T-helper 2 cell treated with Interferon-gamma antibody and Interleukin-4, amounts not matched to agents 5 μg/mL and 100 μg/mL, for 36 hours (primary cell): ENCODE results near the gene CMC2.

ENCODE experiments used
- DNase-seq: peaks from one replicate; pipeline ENCODE4 v3.0.0; 2021; ENCODE audit warnings: low spot score
- H3K27ac Mint-ChIP-seq: one replicate; pipeline ENCODE4 v1.8.0; 2021; ENCODE audit warnings: mild to moderate bottlenecking, mixed read lengths
- H3K27me3 Mint-ChIP-seq: one replicate; pipeline ENCODE4 v1.8.0; 2021; ENCODE audit warnings: low read depth, mixed read lengths
- H3K36me3 Mint-ChIP-seq: one replicate; pipeline ENCODE4 v1.8.0; 2021; ENCODE audit warnings: low read depth, mixed read lengths
- H3K4me1 Mint-ChIP-seq: one replicate; pipeline ENCODE4 v1.8.0; 2021; ENCODE audit warnings: low read depth, mixed read lengths
- H3K4me3 Mint-ChIP-seq: one replicate; pipeline ENCODE4 v1.8.0; 2022; ENCODE audit warnings: mild to moderate bottlenecking, moderate library complexity, mixed read lengths
- H3K9me3 Mint-ChIP-seq: one replicate; pipeline ENCODE4 v1.8.0; 2021; ENCODE audit warnings: mixed read lengths

CMC2 gene

DNA sequence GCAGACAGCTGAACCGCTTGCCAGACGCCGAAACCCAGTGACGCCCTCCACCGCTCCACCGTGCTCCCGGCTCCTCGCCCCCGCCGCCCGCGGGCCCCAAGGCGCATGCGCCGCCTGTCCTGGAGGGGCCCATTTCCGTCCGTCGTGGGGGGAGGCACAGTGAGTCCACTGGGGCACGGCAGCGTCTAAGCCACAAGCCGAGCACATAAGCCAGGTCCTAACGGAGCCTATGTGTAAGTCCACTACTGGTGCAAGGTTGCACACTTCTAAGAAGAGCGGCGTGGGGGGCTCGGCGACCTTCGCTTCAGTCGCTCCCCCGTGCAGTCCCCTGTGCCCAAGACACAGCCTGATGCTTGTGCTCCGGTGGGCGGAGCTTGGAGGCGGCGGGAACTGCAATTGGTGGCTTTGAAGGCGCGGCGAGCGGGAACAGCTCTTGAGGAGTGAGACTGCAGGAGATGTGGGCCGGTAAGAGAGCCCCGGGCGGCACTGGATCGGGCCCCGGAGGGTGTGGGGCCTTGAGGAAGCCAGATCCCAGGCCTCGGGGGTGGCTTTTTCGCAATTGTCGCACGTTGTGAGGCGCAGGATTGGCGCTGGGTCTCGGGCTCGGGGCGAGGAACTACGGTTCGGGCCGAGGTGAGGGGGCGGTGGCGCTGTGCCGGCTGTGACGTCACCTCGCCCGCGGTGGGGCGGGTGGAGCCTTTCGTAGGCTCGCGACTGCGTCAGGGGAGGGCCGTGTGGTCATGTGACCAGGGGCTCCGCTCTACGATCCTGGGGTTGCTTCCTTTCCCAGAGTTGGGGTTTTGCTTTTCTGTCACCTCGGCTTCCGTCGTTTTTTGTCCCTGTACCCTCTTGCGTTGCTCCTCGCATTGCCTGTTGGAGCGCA lies at the start of gene CMC2, which contains the start of gene CENPN:
Gene CMC2 (minus strand): TSS at position 73 of the 883 bp plus-strand sequence. CDS start 9,491 bp downstream, outside the sequence.
Gene CENPN (plus strand): TSS at position 402 of the 883 bp plus-strand sequence. CDS start 4,726 bp downstream, outside the sequence.
- DNase-seq: peak; percentile 97
- peak within 1 kb of the TSS; percentile 95 for H3K4me3 Mint-ChIP-seq
- peaks cover 41% of the 10 kb centered on the region for H3K4me1 Mint-ChIP-seq
- peaks cover 42% of the 10 kb centered on the region for H3K36me3 Mint-ChIP-seq
- H3K9me3 Mint-ChIP-seq: no peaks in the 10 kb centered on the region
- H3K27ac Mint-ChIP-seq: peak within 1 kb of the TSS; percentile 100
- no peaks in the 10 kb centered on the region for H3K27me3 Mint-ChIP-seq

DNA sequence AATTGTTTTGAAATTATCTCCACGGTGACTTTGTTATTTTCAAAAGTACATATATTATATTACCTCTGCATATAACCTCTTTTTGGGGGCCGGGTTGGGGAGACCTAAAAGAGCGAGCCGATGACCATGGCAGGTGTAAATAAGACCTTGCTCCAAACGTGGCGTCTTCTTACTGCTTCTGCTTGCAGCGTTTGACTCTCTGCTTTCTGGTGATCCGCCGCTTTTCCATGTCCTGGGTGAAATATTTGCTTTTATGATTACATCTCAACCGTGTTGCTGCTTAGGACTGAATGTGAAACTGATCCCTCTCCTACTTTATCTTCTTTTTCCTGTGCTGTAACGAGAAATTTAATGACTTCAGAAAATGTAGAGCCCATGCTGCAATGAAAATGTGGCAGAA lies 47.1 kb upstream of the CMC2 start:
- Mint-ChIP-seq H3K4me3 (no peak overlapping the region), H3K9me3 (peaks cover 20% of the 10 kb centered on the region), H3K4me1 (no peaks in the 10 kb centered on the region), H3K36me3 (peaks cover 6% of the 10 kb centered on the region), H3K27me3 (peaks cover 5% of the 10 kb centered on the region), H3K27ac (no peak overlapping the region)
- no peak for DNase-seq

DNA sequence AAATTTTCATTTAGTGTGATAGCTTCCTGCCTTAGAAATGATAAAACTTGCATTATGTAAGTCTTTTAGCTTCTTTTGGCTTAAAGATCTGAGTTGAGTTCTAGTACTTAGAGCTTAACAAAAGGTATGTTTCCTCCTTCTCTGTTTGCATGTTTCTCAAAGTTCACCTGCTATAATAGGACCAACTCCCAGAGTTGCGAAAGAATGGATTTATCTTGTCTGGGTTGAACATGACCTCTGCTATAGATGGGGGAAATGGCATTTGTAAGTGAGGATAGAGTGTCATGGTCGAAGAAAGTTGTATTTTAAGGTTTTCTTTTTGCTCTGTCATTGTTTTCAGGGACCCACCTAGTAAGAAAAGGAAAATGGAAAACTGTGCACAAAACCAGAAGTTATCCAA lies 36.1 kb upstream of the CMC2 start:
- H3K27ac Mint-ChIP-seq: no peak overlapping the region
- peaks cover 3% of the 10 kb centered on the region for H3K4me1 Mint-ChIP-seq
- H3K9me3 Mint-ChIP-seq: no peaks in the 10 kb centered on the region
- peaks cover 52% of the 10 kb centered on the region for H3K36me3 Mint-ChIP-seq
- no peak overlapping the region for H3K4me3 Mint-ChIP-seq
- H3K27me3 Mint-ChIP-seq: no peaks in the 10 kb centered on the region
- DNase-seq: no peak

DNA sequence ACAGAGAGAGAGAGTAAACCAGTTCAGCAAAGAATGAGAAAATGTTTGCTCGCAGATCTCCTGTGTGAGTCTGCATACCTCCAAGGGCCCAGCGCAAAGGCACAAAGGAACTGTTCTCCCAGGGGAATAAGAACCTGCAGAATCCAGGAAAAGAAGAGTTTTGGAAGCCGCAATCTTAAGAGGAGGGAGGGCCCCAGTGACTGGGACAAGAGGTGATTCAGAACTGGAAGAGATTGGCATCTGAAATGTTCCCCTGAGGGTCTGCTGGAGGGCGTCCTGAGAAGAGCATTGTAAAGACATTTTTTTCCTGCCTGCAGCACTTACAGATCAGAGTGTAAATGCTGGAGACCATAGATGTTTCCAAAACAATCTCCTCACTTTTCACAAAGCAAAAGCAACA lies 35.0 kb upstream of the CMC2 start:
- no peaks in the 10 kb centered on the region for H3K27me3 Mint-ChIP-seq
- no peaks in the 10 kb centered on the region for H3K9me3 Mint-ChIP-seq
- H3K27ac Mint-ChIP-seq: no peak overlapping the region
- no peak overlapping the region for H3K4me3 Mint-ChIP-seq
- peaks cover 54% of the 10 kb centered on the region for H3K36me3 Mint-ChIP-seq
- DNase-seq: no peak
- peaks cover 10% of the 10 kb centered on the region for H3K4me1 Mint-ChIP-seq

DNA sequence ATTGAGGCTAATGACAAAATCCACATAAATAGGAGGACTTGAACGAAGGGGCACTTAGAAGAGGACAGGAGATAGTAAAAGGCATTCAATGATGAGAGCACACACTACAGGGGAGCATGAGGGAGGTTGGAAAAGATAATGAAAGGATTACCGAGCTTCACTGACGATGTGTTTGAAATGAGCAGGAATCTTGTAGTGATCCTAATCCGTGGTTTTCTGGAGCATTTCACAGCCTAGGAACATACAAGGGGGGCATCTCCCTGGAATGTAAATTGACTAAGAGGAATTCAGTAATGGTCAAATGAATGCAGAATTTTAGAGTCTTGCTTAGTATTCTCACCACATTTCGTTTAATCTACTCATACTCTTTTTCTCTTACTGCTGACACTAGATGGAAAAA lies 34.2 kb upstream of the CMC2 start:
- Mint-ChIP-seq H3K27ac (no peak overlapping the region), H3K36me3 (peaks cover 52% of the 10 kb centered on the region), H3K9me3 (no peaks in the 10 kb centered on the region), H3K4me1 (peaks cover 13% of the 10 kb centered on the region), H3K27me3 (no peaks in the 10 kb centered on the region), H3K4me3 (no peak overlapping the region)
- DNase-seq: no peak

DNA sequence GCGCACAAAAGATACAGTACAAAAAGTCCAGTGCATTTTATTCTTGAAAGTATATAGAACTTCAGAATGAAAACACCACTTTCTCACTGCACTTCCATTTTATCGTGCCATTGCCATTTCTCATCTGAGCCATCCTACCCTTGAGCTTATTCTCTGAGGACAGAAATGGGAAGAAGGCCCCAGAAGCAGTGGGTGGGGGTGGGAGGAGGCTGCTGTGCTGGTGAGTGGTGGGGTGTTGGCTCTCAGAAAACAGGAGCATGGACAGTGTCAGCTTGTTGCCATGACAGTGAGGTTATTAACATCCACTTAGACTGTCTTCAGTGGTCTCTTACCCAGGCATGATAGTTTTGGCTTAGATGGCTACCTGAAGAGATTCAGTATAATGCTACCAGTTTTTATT lies 33.4 kb upstream of the CMC2 start:
- no peak overlapping the region for H3K4me3 Mint-ChIP-seq

DNA sequence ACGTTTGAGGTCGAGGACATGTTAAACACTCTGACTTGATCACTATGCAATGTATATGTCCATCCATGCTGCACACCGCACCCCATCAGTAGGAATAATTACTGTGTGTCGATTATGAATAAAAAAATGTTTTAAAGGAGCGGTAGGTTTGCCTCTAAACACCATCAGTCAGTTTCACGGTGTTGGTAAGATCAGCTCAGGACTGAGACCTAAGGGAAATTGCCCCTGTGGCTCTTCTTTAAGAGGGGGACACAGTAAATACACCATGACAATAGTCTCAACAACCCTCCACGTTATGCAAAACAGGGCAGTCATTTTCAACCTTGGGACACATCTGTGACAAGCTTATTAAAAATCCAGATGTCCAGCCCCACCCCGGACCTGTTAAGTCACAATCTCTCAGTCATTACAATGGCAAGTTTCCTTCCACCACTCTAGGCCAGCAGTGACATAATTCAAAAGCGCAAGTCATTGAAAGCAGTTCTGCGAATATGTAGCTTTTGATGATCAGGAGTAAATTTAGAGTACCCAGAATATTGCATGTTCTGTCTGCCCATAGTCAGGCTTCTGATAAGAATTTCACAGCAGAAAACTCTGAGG lies 30.2 kb upstream of the CMC2 start:
- H3K36me3 Mint-ChIP-seq: peaks cover 30% of the 10 kb centered on the region
- no peak for DNase-seq
- peaks cover 16% of the 10 kb centered on the region for H3K4me1 Mint-ChIP-seq
- no peaks in the 10 kb centered on the region for H3K27me3 Mint-ChIP-seq
- H3K9me3 Mint-ChIP-seq: no peaks in the 10 kb centered on the region
- H3K27ac Mint-ChIP-seq: peak overlapping the region; percentile 47
- peak overlapping the region; percentile 88 for H3K4me3 Mint-ChIP-seq

More for the DNA sequence above, 33.4 kb upstream of the CMC2 start:
- H3K4me1 Mint-ChIP-seq: peaks cover 16% of the 10 kb centered on the region
- DNase-seq: no peak
- no peak overlapping the region for H3K27ac Mint-ChIP-seq
- H3K36me3 Mint-ChIP-seq: peaks cover 48% of the 10 kb centered on the region
- H3K9me3 Mint-ChIP-seq: no peaks in the 10 kb centered on the region
- no peaks in the 10 kb centered on the region for H3K27me3 Mint-ChIP-seq

DNA sequence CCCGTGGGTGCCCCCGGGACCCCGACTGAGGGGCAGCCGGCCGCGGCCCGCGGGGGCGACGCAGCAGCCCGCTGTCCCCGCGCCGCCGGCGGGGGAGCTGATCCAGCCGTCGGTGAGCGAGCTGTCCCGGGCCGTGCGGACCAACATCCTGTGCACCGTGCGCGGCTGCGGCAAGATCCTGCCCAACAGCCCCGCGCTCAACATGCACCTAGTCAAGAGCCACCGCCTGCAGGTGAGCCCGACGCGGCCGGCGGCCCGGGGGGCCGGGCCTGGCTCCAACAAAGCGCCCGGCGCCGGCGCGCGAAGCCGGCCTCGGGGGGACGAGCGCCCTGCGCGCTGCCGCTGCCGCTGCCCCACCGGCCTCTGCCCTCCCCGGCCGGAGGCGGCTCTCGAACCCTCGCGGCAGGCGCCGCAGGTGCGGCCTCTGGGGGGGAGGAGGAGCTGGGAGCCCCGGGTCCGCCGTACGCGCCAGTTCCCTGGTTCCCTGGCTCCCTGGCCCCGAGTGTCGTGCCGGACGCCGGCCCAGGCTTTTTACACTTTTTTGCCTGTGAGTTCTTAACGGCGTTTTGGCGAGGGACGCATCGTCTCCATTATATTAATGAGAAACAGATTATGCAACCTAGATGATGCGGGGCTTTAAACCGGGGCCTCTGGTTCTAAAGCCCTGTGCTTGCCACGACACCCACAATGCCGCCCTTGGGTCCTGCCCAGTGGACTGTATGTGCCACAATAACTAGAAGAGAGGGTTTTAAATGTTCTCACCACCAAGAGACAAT lies 29.5 kb upstream of the CMC2 start:
- DNase-seq: peak; percentile 12
- peak overlapping the region; percentile 88 for H3K4me3 Mint-ChIP-seq
- peaks cover 16% of the 10 kb centered on the region for H3K4me1 Mint-ChIP-seq
- no peaks in the 10 kb centered on the region for H3K27me3 Mint-ChIP-seq
- peak overlapping the region; percentile 47 for H3K27ac Mint-ChIP-seq
- H3K9me3 Mint-ChIP-seq: no peaks in the 10 kb centered on the region
- H3K36me3 Mint-ChIP-seq: peaks cover 32% of the 10 kb centered on the region

DNA sequence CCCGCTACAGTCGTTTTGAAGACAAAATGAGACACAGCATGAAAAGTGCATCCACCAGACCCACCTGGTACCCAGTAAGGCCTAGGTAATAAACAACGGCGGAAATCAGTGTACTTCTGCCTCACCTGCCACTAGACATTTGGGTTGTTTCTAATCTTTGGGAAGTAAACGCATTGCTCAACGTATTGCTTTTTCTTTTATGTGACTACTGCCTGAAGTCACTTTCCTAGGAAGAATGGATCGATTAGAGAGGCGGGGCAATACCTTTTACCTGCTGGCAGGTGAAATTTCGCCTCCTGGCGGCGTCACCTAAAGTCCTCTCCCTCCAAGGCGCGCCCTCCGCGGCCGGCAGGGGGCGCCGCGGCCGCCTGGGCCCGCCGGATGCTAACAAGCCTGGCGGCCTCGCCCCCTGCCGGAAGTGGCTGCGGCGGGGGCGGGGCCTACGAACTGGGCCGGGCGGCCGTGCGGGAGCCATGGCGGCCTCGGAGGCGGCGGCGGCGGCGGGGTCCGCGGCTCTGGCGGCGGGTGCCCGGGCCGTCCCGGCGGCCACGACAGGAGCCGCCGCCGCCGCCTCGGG lies 28.8 kb upstream of the CMC2 start, which contains the start of gene ATMIN:
Gene ATMIN (plus strand): TSS at position 445 of the 577 bp plus-strand sequence. CDS start 29 bp downstream, at position 474.
- H3K27ac Mint-ChIP-seq: peak within 1 kb of the TSS; percentile 74
- peak within 1 kb of the TSS; percentile 88 for H3K4me3 Mint-ChIP-seq
- peaks cover 16% of the 10 kb centered on the region for H3K4me1 Mint-ChIP-seq
- H3K36me3 Mint-ChIP-seq: peaks cover 33% of the 10 kb centered on the region
- DNase-seq: peak; percentile 88
- H3K9me3 Mint-ChIP-seq: no peaks in the 10 kb centered on the region
- no peaks in the 10 kb centered on the region for H3K27me3 Mint-ChIP-seq

DNA sequence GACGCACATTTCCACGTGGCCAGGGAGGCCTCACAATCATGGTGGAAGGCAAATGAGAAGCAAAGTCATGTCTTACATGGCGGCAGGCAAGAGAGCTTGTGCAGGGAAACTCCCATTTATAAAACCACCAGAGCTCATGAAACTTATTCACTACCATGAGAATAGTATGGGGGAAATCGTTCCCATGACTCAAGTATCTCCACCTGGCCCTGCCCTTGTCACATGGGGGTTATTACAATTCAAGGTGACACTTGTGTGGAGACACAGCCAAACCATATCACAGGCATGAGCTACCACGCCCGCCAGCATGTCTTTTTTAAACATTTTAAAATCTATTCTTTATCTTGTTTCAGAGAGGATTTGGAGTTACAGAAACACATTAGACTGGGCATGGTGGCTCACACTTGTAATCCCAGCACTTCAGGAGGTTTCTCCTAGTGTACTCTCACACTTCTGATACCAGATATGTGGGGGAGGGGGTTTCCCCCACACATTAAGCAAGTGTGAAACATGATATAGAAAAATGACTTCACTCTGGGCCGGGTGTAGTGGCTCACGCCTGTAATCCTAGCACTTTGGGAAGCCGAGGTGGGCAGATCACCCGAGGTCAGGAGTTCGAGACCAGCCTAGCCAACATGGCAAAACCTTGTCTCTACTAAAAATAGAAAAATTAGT lies 23.4 kb upstream of the CMC2 start:
- Mint-ChIP-seq H3K27me3 (no peaks in the 10 kb centered on the region), H3K27ac (no peak overlapping the region), H3K4me1 (no peaks in the 10 kb centered on the region), H3K9me3 (no peaks in the 10 kb centered on the region), H3K36me3 (peaks cover 46% of the 10 kb centered on the region), H3K4me3 (no peak overlapping the region)
- peak; percentile 23 for DNase-seq

DNA sequence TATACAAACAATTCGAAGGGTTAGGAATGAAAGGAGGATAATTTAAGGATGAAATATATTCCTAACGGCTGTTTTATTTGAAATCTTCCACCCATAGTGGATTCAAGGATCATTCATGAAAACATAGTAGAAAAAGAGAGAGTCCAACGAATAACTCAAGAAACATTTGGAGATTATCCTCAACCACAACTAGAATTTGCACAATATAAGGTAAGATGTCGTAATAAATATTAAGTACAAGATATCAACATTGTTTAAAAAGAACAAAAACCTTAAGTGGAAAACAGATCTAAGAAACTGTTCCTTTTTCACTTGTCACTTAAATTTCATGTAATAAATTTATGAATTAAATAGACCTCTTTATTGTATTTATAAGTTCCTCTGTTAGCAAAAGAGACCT lies 19.7 kb upstream of the CMC2 start:
- Mint-ChIP-seq H3K36me3 (peaks cover 59% of the 10 kb centered on the region), H3K27ac (no peak overlapping the region), H3K27me3 (no peaks in the 10 kb centered on the region), H3K4me3 (no peak overlapping the region), H3K9me3 (no peaks in the 10 kb centered on the region), H3K4me1 (no peaks in the 10 kb centered on the region)
- DNase-seq: no peak

DNA sequence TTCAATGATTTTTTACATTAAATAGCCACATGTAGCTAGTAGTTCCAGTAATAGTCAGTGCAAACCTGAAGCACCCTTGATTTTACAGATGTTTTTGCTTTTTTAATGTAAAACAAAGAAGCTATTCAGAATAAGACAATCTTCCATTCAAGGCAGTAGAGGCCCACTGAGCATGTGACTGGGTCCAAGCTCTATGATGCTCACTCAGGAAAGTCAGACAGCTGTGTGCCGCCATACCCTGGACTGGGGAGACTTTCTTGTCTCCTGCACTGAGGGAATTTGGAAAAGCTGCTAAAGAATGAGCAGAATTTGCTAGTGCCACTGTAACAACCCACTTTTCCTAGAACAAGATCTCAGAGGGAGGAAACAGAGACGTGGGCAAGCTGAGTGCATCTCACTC lies 11.8 kb upstream of the CMC2 start:
- Mint-ChIP-seq H3K4me3 (no peak overlapping the region), H3K27ac (no peak overlapping the region), H3K36me3 (peaks cover 70% of the 10 kb centered on the region), H3K27me3 (no peaks in the 10 kb centered on the region), H3K9me3 (no peaks in the 10 kb centered on the region), H3K4me1 (peaks cover 2% of the 10 kb centered on the region)
- DNase-seq: no peak

DNA sequence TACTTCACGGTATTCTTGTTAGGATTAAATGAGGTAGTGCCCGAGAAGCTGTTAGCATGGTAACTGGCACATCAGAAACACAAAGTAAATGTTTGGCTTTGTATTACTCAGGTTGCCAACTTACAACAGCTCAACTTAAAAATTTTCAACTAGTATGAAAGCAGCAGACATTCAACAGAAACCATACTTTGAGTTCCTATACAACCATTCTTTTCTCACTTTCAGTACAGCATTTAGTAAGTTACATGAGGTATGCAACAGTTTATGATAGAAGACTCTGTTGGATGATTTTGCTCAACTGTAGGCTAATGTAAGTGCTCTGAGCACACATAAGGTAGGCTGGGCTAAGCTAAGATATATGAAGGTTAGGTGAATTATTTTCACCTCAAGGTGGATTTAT lies 8.0 kb upstream of the CMC2 start:
- no peak overlapping the region for H3K27ac Mint-ChIP-seq
- peaks cover 66% of the 10 kb centered on the region for H3K36me3 Mint-ChIP-seq
- peaks cover 13% of the 10 kb centered on the region for H3K4me1 Mint-ChIP-seq
- DNase-seq: no peak
- H3K4me3 Mint-ChIP-seq: no peak overlapping the region
- H3K27me3 Mint-ChIP-seq: no peaks in the 10 kb centered on the region
- no peaks in the 10 kb centered on the region for H3K9me3 Mint-ChIP-seq
